ENCODE data around the gene FKBP1C.
"Not testable (repeated sequence)": the region's sequence is repeated elsewhere in the genome, so short reads cannot be mapped to it uniquely, and the experiment has no call there.

Gene FKBP1C

DNA sequence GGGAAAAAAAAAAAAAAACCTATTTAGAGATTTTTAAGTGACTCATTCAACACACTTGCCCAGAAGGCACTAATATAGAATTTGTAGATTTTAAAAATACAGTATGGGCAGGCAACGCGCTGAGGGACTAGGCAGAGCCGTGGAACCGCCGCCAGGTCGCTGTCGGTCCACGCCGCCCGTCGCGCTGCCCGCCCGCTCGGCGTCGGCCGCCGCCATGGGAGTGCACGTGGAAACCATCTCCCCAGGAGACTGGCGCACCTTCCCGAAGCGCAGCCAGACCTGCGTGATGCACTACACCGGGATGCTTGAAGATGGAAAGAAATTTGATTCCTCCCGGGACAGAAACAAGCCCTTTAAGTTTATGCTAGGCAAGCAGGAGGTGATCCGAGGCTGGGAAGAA lies at the start of gene FKBP1C:
Gene FKBP1C, plus strand, starts transcription at position 127 of the 400 bp plus-strand sequence.
- H3K9me3 ChIP-seq (ENCODE audit: control insufficient read depth, low read length); DNase-seq (ENCODE audit: low read depth); H3K4me3 ChIP-seq (ENCODE audit: low read length); H3K4me1 ChIP-seq (ENCODE audit: control insufficient read depth, insufficient read depth, low read length); H3K36me3 ChIP-seq (ENCODE audit: control insufficient read depth, insufficient read depth, low read length, severe bottlenecking); H3K9ac ChIP-seq (ENCODE audit: low read length); H3K27me3 ChIP-seq (replicated peaks; ENCODE audit: control insufficient read depth, insufficient read depth, low read length): not testable (repeated sequence)

- H3K9me3 ChIP-seq (ENCODE audit: control insufficient read depth, low read length); H3K9ac ChIP-seq (ENCODE audit: low read length); H3K4me3 ChIP-seq (ENCODE audit: low read length); H3K27me3 ChIP-seq (replicated peaks; ENCODE audit: control insufficient read depth, insufficient read depth, low read length); H3K4me1 ChIP-seq (ENCODE audit: control insufficient read depth, insufficient read depth, low read length); H3K36me3 ChIP-seq (ENCODE audit: control insufficient read depth, insufficient read depth, low read length, severe bottlenecking); DNase-seq (ENCODE audit: low read depth): not testable (repeated sequence)
Observed at GRCh38 chr6:63164047-63164803, 47.0 kb upstream of the FKBP1C start.

DNA sequence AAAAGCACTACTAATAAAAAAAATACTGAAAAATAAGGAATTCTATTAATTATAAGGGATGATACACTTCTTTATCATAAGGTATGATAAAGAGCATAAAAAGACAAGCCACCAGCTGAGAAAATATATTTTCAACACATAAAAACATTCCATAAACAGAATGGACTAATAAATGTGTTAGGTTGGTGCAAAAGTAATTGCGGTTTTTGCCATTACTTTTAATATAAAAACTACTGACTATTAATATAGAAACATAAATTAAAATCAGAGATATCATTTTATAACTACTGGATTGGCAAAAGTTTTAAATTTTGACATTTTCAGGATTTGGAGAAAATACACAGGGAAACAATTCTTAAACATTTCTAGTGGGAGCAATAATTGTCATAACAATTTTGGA lies 37.1 kb upstream of the FKBP1C start:
- DNase-seq (ENCODE audit: low read depth), result no peak
- no peaks in the 10 kb centered on the region for H3K36me3 ChIP-seq (ENCODE audit: control insufficient read depth, insufficient read depth, low read length, severe bottlenecking)
- H3K4me1 ChIP-seq (ENCODE audit: control insufficient read depth, insufficient read depth, low read length), result no peaks in the 10 kb centered on the region
- no peaks in the 10 kb centered on the region for H3K27me3 ChIP-seq (replicated peaks; ENCODE audit: control insufficient read depth, insufficient read depth, low read length)
- H3K9ac ChIP-seq (ENCODE audit: low read length), result no peak overlapping the region
- no peaks in the 10 kb centered on the region for H3K9me3 ChIP-seq (ENCODE audit: control insufficient read depth, low read length)
- H3K4me3 ChIP-seq (ENCODE audit: low read length), result no peak overlapping the region

GRCh38 chr6:63176181-63176580 lies 35.1 kb upstream of the FKBP1C start:
- H3K4me1 ChIP-seq (ENCODE audit: control insufficient read depth, insufficient read depth, low read length), result no peaks in the 10 kb centered on the region
- H3K9ac ChIP-seq (ENCODE audit: low read length), result no peak overlapping the region

DNA sequence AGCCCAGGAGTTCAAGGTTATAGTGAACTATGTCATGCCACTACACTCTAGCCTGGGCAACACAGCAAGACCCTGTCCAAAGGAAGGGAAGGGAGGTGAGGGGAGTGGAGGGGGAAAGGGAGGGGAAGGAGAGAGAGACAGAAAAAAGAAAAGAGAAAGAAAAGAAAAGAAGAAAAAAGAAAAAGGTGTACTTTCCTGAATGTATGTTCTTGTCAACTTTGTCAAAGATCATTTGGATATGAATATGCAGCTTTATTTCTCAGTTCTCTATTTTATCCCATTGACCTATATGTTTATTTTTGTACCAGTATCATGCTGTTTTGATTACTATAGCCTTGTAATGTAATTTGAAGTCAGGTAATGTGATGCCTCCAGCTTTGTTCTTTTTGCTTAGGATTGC lies 30.9 kb upstream of the FKBP1C start:
- no peak for DNase-seq (ENCODE audit: low read depth)
- no peaks in the 10 kb centered on the region for H3K4me1 ChIP-seq (ENCODE audit: control insufficient read depth, insufficient read depth, low read length)
- H3K4me3 ChIP-seq (ENCODE audit: low read length), result no peak overlapping the region
- no peaks in the 10 kb centered on the region for H3K36me3 ChIP-seq (ENCODE audit: control insufficient read depth, insufficient read depth, low read length, severe bottlenecking)
- no peaks in the 10 kb centered on the region for H3K27me3 ChIP-seq (replicated peaks; ENCODE audit: control insufficient read depth, insufficient read depth, low read length)
- no peak overlapping the region for H3K9ac ChIP-seq (ENCODE audit: low read length)
- H3K9me3 ChIP-seq (ENCODE audit: control insufficient read depth, low read length), result no peaks in the 10 kb centered on the region

More at GRCh38 chr6:63176181-63176580, 35.1 kb upstream of the FKBP1C start:
- DNase-seq (ENCODE audit: low read depth), result no peak
- H3K36me3 ChIP-seq (ENCODE audit: control insufficient read depth, insufficient read depth, low read length, severe bottlenecking), result no peaks in the 10 kb centered on the region
- no peaks in the 10 kb centered on the region for H3K27me3 ChIP-seq (replicated peaks; ENCODE audit: control insufficient read depth, insufficient read depth, low read length)
- H3K4me3 ChIP-seq (ENCODE audit: low read length), result no peak overlapping the region
- no peaks in the 10 kb centered on the region for H3K9me3 ChIP-seq (ENCODE audit: control insufficient read depth, low read length)

DNA sequence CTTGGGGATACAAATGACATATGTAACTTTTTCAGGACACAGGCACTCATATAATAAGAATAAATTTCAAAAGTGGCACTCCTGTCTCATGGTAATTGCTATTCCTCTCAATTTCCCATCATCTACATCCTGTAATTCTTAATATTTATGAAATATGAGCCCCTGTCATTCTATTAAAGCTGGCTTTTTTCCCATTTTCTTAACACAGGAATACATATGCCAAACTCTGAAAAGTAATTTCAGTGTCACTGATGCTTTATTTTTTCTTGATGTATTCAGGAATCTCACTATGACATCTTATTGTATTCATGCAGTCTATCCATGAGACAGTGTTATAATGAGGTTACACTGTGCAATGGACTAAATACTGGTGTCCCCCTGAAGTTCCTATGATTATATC lies 24.3 kb upstream of the FKBP1C start:
- Histone ChIP-seq H3K27me3 (replicated peaks; ENCODE audit: control insufficient read depth, insufficient read depth, low read length) (no peaks in the 10 kb centered on the region), H3K9me3 (ENCODE audit: control insufficient read depth, low read length) (no peaks in the 10 kb centered on the region)
- no peak for DNase-seq (ENCODE audit: low read depth)

DNA sequence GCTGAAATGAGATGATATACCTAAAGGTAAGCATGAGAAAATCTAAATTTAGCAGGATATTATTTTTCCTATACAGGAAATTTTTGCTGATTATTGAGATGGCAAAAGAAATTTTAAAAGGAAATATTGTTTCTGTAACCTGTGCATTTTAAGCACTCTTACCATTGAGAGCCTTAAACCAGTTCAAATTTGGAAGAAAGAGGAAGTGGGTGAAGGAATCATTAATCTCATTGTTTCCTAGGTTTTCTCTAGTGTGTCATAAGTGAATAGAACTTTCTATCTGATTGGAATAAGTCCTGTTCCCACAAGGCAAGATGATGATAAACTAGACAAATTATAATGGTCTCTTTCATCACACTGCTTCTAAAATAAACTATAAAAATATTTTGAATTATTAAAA lies 22.4 kb upstream of the FKBP1C start:
- H3K36me3 ChIP-seq (ENCODE audit: control insufficient read depth, insufficient read depth, low read length, severe bottlenecking), result no peaks in the 10 kb centered on the region
- H3K27me3 ChIP-seq (replicated peaks; ENCODE audit: control insufficient read depth, insufficient read depth, low read length), result no peaks in the 10 kb centered on the region
- no peaks in the 10 kb centered on the region for H3K9me3 ChIP-seq (ENCODE audit: control insufficient read depth, low read length)
- no peak for DNase-seq (ENCODE audit: low read depth)
- H3K9ac ChIP-seq (ENCODE audit: low read length), result no peak overlapping the region
- H3K4me1 ChIP-seq (ENCODE audit: control insufficient read depth, insufficient read depth, low read length), result no peaks in the 10 kb centered on the region
- no peak overlapping the region for H3K4me3 ChIP-seq (ENCODE audit: low read length)

More for the DNA sequence above, 24.3 kb upstream of the FKBP1C start:
- H3K4me1 ChIP-seq (ENCODE audit: control insufficient read depth, insufficient read depth, low read length), result no peaks in the 10 kb centered on the region
- H3K36me3 ChIP-seq (ENCODE audit: control insufficient read depth, insufficient read depth, low read length, severe bottlenecking), result no peaks in the 10 kb centered on the region
- H3K4me3 ChIP-seq (ENCODE audit: low read length), result no peak overlapping the region
- no peak overlapping the region for H3K9ac ChIP-seq (ENCODE audit: low read length)

GRCh38 chr6:63193324-63193723 lies 17.9 kb upstream of the FKBP1C start:
- Histone ChIP-seq H3K27me3 (replicated peaks; ENCODE audit: control insufficient read depth, insufficient read depth, low read length) (no peaks in the 10 kb centered on the region), H3K9ac (ENCODE audit: low read length) (no peak overlapping the region), H3K4me3 (ENCODE audit: low read length) (no peak overlapping the region), H3K9me3 (ENCODE audit: control insufficient read depth, low read length) (no peaks in the 10 kb centered on the region), H3K36me3 (ENCODE audit: control insufficient read depth, insufficient read depth, low read length, severe bottlenecking) (no peaks in the 10 kb centered on the region), H3K4me1 (ENCODE audit: control insufficient read depth, insufficient read depth, low read length) (no peaks in the 10 kb centered on the region)
- DNase-seq (ENCODE audit: low read depth), result no peak

- Histone ChIP-seq H3K36me3 (ENCODE audit: control insufficient read depth, insufficient read depth, low read length, severe bottlenecking) (no peaks in the 10 kb centered on the region), H3K27me3 (replicated peaks; ENCODE audit: control insufficient read depth, insufficient read depth, low read length) (no peaks in the 10 kb centered on the region), H3K9me3 (ENCODE audit: control insufficient read depth, low read length) (no peaks in the 10 kb centered on the region), H3K4me3 (ENCODE audit: low read length) (no peak overlapping the region), H3K4me1 (ENCODE audit: control insufficient read depth, insufficient read depth, low read length) (no peaks in the 10 kb centered on the region), H3K9ac (ENCODE audit: low read length) (no peak overlapping the region)
- DNase-seq (ENCODE audit: low read depth), result no peak
Observed at GRCh38 chr6:63197741-63198140, 13.5 kb upstream of the FKBP1C start.

DNA sequence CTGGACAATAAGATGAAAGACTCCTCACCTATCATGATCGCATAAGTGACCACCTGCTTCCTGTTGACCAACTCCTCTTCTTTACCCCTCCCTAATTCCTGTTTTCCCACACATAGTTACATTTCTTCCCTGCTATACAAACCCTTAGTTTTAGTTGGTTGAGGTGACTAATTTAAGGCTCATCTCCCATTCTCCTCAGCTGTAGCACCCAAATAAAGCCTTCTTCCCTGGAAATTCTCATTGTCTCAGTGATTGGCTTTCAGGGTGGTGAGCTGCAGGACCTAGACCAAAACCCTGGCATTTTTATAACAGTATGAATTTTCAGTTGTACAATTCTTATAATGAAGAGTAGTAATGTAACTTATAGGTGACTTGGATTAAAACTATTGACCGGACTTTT lies 2.1 kb downstream of the FKBP1C start:
- no peak for DNase-seq (ENCODE audit: low read depth)
- Histone ChIP-seq H3K4me3 (ENCODE audit: low read length) (no peak overlapping the region), H3K9me3 (ENCODE audit: control insufficient read depth, low read length) (peaks cover 7% of the 10 kb centered on the region), H3K4me1 (ENCODE audit: control insufficient read depth, insufficient read depth, low read length) (no peaks in the 10 kb centered on the region), H3K27me3 (replicated peaks; ENCODE audit: control insufficient read depth, insufficient read depth, low read length) (no peaks in the 10 kb centered on the region), H3K9ac (ENCODE audit: low read length) (no peak overlapping the region), H3K36me3 (ENCODE audit: control insufficient read depth, insufficient read depth, low read length, severe bottlenecking) (no peaks in the 10 kb centered on the region)

DNA sequence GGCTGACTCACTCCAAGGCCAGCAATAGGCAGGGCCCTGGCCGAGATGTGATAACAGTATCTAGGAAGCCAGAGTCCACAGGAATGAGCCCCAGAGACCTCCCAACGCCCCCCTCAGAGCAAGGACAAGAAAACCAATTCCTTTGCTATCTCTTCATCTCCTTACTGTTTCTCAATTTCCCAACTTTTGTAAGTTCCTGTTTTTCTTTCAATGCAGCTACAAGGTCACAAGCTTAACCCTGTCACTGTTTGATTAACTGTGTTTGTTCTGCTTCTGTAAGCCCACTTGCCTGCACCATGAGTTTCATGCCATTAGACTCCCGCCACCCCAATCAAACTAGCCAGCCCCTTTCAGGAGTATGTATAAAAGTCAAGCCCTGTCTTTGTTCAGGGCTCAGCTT lies 3.5 kb downstream of the FKBP1C start:
- no peaks in the 10 kb centered on the region for H3K27me3 ChIP-seq (replicated peaks; ENCODE audit: control insufficient read depth, insufficient read depth, low read length)
- H3K9ac ChIP-seq (ENCODE audit: low read length), result no peak overlapping the region
- peaks cover 4% of the 10 kb centered on the region for H3K9me3 ChIP-seq (ENCODE audit: control insufficient read depth, low read length)
- DNase-seq (ENCODE audit: low read depth), result no peak
- no peaks in the 10 kb centered on the region for H3K4me1 ChIP-seq (ENCODE audit: control insufficient read depth, insufficient read depth, low read length)
- no peaks in the 10 kb centered on the region for H3K36me3 ChIP-seq (ENCODE audit: control insufficient read depth, insufficient read depth, low read length, severe bottlenecking)
- no peak overlapping the region for H3K4me3 ChIP-seq (ENCODE audit: low read length)

GRCh38 chr6:63224179-63224578 lies 12.9 kb downstream of the FKBP1C start:
- DNase-seq (ENCODE audit: low read depth), result no peak
- no peak overlapping the region for H3K4me3 ChIP-seq (ENCODE audit: low read length)
- H3K27me3 ChIP-seq (replicated peaks; ENCODE audit: control insufficient read depth, insufficient read depth, low read length), result no peaks in the 10 kb centered on the region
- no peaks in the 10 kb centered on the region for H3K4me1 ChIP-seq (ENCODE audit: control insufficient read depth, insufficient read depth, low read length)
- no peak overlapping the region for H3K9ac ChIP-seq (ENCODE audit: low read length)
- H3K9me3 ChIP-seq (ENCODE audit: control insufficient read depth, low read length), result no peaks in the 10 kb centered on the region
- H3K36me3 ChIP-seq (ENCODE audit: control insufficient read depth, insufficient read depth, low read length, severe bottlenecking), result no peaks in the 10 kb centered on the region

Data from adipocyte (in vitro differentiated cells).